ENCODE results near the gene CCNY. TPM values are rescaled to one million over a fixed set of nuclear protein-coding genes. Genes with fewer than 3 reads are reported as not detected.
"Not testable (repeated sequence)": the region's sequence is repeated elsewhere in the genome, so short reads cannot be mapped to it uniquely, and the experiment has no call there.

The CCNY gene
- total RNA-seq, 1 experiment from 2014 or later = 53.3 TPM

DNA sequence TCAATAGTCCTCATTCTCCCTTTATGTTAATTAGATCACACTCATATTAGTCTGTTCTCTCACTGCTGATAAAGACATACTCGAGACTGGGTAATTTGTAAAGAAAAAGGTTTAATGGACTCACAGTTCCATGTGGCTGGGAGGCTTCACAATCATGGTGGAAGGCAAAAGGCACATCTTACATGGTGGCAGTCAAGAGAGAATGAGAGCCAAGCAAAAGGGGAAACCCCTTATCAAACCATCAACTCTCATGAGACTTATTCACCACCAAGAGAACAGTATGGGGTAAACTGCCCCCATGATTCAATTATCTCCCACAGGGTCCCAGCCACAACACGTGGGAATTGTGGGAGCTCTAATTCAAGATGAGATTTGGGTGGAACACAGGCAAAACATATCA is 22.2 kb upstream of the CCNY start:
- ATAC-seq; H3K27ac Mint-ChIP-seq; H3K4me1 Mint-ChIP-seq; H3K4me3 Mint-ChIP-seq; H3K27me3 Mint-ChIP-seq (ENCODE audit: low read depth); DNase-seq (ENCODE audit: low spot score): not testable (repeated sequence)
- Mint-ChIP-seq H3K9me3 (peaks cover 15% of the 10 kb centered on the region), H3K36me3 (peaks cover 15% of the 10 kb centered on the region)
- POLR2A ChIA-PET = interaction anchor here (0.7 kb wide), 1 partner anchor 75 kb away, joined by 5 read pairs; no protein-coding TSS in a partner anchor
- CTCF ChIA-PET = interaction anchor here (1.4 kb wide), 1 partner anchor 118 kb away, joined by 5 read pairs; no protein-coding TSS in a partner anchor

DNA sequence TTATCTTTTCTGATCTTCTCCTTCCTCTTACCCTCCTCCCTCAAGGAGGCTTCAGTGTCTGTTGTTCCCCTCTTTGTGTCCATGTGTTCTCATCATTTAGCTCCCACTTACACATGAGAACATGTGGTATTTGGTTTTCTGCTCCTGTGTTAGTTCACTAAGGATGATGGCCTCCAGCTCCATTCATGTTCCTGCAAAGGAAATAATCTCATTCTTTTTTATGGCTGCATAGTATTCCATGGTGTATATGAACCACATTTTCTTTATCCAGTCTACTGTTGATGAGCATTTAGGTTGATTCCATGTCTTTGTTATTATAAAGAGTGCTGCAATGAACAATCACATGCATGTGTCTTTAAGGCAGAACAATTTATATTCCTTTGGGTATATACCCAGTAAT is 21.1 kb upstream of the CCNY start:
- CTCF ChIA-PET; H3K27me3 Mint-ChIP-seq (ENCODE audit: low read depth); ATAC-seq; H3K4me1 Mint-ChIP-seq; DNase-seq (ENCODE audit: low spot score); H3K27ac Mint-ChIP-seq; POLR2A ChIA-PET; H3K4me3 Mint-ChIP-seq: not testable (repeated sequence)
- Mint-ChIP-seq H3K9me3 (peaks cover 15% of the 10 kb centered on the region), H3K36me3 (peaks cover 15% of the 10 kb centered on the region)

DNA sequence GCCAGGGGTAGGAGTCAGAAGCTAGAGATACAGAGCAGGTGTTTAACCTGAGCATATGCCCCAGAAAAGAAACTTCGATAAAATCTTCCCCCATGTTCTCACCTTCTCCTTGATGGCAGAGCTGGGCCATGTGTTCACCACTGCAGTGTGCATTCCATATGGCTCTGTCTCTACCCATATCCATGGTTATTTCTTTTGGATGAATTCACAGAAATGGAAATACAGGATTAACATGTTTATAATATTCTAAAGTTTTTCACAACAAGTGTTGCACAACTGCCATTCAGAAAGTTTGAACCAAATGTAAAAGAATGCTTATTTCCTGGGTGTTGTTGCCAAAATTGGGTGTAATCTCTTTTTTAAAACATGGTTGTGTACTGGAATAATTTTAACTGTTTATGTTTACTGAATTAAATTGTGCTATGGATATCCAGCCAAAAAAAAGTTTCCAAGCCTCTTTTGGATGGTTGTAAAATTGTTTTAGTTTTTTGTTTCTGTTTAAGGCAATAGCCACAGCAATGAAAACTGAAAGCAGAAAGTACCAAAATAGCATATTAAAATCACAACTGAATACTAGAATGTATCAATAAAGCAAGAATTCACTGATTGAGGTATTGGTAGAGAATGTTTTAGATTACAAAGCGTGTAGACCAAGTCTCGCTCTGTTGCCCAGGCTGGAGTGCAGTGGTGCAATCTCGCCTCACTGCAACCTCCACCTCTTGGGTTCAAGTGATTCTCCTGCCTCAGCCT is 19.9 kb upstream of the CCNY start:
- CTCF ChIA-PET = no interaction called here
- Mint-ChIP-seq H3K9me3 (peaks cover 15% of the 10 kb centered on the region), H3K4me1 (no peaks in the 10 kb centered on the region), H3K27me3 (ENCODE audit: low read depth) (no peaks in the 10 kb centered on the region), H3K4me3 (no peak overlapping the region), H3K27ac (no peak overlapping the region), H3K36me3 (peaks cover 15% of the 10 kb centered on the region)
- ATAC-seq = no peak
- POLR2A ChIA-PET = no interaction called here
- no peak for DNase-seq (ENCODE audit: low spot score)
- TF ChIP-seq MXD4 (CRISPR knock-in tag; IDR thresholded peaks at IDR 0.05; ENCODE audit: borderline replicate concordance) = no peak
- no peak for TF ChIP-seq MYBL2 (CRISPR knock-in tag; IDR thresholded peaks at IDR 0.05)
- no peak for TF ChIP-seq RORB (CRISPR knock-in tag; IDR thresholded peaks at IDR 0.05)

DNA sequence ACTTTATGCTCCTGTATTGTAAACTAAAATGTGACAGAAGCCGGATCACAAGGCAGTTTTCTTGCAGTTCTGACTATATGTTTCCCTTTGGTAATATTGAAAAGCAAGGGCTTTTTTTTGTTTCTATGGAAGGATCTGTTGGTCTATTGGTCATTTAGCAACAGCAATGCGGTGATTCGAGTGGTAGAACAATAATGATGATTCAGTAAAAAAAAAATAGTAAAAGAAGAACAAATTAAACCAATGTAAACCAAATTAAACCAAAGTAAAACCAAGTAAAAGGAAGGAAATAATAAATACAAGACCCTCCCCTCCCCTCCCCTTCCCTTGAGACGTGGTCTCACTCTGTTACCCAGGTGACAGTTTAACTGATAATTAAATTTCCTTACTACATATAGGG is 17.8 kb upstream of the CCNY start:
- POLR2A ChIA-PET = no interaction called here
- CTCF ChIA-PET = no interaction called here

GRCh38 chr10:35320341-35320740 is 16.0 kb upstream of the CCNY start:
- ChIA-PET POLR2A (no interaction called here), CTCF (no interaction called here)
- no peak overlapping the region for H3K27ac Mint-ChIP-seq
- H3K4me3 Mint-ChIP-seq = no peak overlapping the region
- H3K9me3 Mint-ChIP-seq = peaks cover 10% of the 10 kb centered on the region
- no peak for ATAC-seq
- H3K27me3 Mint-ChIP-seq (ENCODE audit: low read depth) = no peaks in the 10 kb centered on the region
- peaks cover 3% of the 10 kb centered on the region for H3K4me1 Mint-ChIP-seq
- no peak for DNase-seq (ENCODE audit: low spot score)
- H3K36me3 Mint-ChIP-seq = peaks cover 20% of the 10 kb centered on the region
- TF ChIP-seq FOXP4 (CRISPR knock-in tag; IDR thresholded peaks at IDR 0.05) (no peak), SOX15 (CRISPR knock-in tag; IDR thresholded peaks at IDR 0.05) (no peak), USF2 (CRISPR knock-in tag; IDR thresholded peaks at IDR 0.05) (no peak), MXD4 (CRISPR knock-in tag; IDR thresholded peaks at IDR 0.05; ENCODE audit: borderline replicate concordance) (no peak), NR3C1 (CRISPR knock-in tag; conservative IDR thresholded peaks at IDR 0.05; ENCODE audit: low read depth) (no peak), CBFB (CRISPR knock-in tag; IDR thresholded peaks at IDR 0.05; ENCODE audit: low read depth) (no peak), TCF7 (CRISPR knock-in tag; IDR thresholded peaks at IDR 0.05; ENCODE audit: low read depth) (no peak), ATF2 (CRISPR knock-in tag; IDR thresholded peaks at IDR 0.05; ENCODE audit: borderline replicate concordance, low read depth) (no peak), USF1 (CRISPR knock-in tag; IDR thresholded peaks at IDR 0.05) (no peak), CREM (CRISPR knock-in tag; IDR thresholded peaks at IDR 0.05) (no peak)

More for the DNA sequence above, 17.8 kb upstream of the CCNY start:
- no peak for TF ChIP-seq SMAD3 (CRISPR knock-in tag; IDR thresholded peaks at IDR 0.05; ENCODE audit: borderline replicate concordance)
- no peak for TF ChIP-seq PRRX2 (CRISPR knock-in tag; IDR thresholded peaks at IDR 0.05)
- TF ChIP-seq, protein P1, sequence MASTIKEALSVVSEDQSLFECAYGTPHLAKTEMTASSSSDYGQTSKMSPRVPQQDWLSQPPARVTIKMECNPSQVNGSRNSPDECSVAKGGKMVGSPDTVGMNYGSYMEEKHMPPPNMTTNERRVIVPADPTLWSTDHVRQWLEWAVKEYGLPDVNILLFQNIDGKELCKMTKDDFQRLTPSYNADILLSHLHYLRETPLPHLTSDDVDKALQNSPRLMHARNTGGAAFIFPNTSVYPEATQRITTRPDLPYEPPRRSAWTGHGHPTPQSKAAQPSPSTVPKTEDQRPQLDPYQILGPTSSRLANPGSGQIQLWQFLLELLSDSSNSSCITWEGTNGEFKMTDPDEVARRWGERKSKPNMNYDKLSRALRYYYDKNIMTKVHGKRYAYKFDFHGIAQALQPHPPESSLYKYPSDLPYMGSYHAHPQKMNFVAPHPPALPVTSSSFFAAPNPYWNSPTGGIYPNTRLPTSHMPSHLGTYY (CRISPR knock-in tag; IDR thresholded peaks at IDR 0.05) = no peak
- TF ChIP-seq ZNF671 (CRISPR knock-in tag; IDR thresholded peaks at IDR 0.05) = no peak
- no peak for TF ChIP-seq ESRRA (CRISPR knock-in tag; IDR thresholded peaks at IDR 0.05; ENCODE audit: borderline replicate concordance)
- no peak for TF ChIP-seq NFATC4 (CRISPR knock-in tag; IDR thresholded peaks at IDR 0.05)
- TF ChIP-seq NR1H2 (CRISPR knock-in tag; IDR thresholded peaks at IDR 0.05) = no peak
- TF ChIP-seq FOXP1 (CRISPR knock-in tag; IDR thresholded peaks at IDR 0.05; ENCODE audit: borderline replicate concordance) = no peak
- TF ChIP-seq ZNF416 (CRISPR knock-in tag; IDR thresholded peaks at IDR 0.05) = no peak
- no peak for TF ChIP-seq GTF2I (CRISPR knock-in tag; conservative IDR thresholded peaks at IDR 0.05)
- TF ChIP-seq ZNF317 (CRISPR knock-in tag; IDR thresholded peaks at IDR 0.05; ENCODE audit: borderline replicate concordance, low read depth) = no peak
- TF ChIP-seq ZNF423 (CRISPR knock-in tag; IDR thresholded peaks at IDR 0.05) = no peak
- no peak for TF ChIP-seq MXD4 (CRISPR knock-in tag; IDR thresholded peaks at IDR 0.05; ENCODE audit: borderline replicate concordance)
- TF ChIP-seq NFYB (CRISPR knock-in tag; conservative IDR thresholded peaks at IDR 0.05; ENCODE audit: low read depth) = no peak
- no peak for TF ChIP-seq RELA (CRISPR knock-in tag; IDR thresholded peaks at IDR 0.05; ENCODE audit: borderline replicate concordance)
- Mint-ChIP-seq H3K27ac (no peak overlapping the region), H3K4me1 (no peaks in the 10 kb centered on the region), H3K27me3 (ENCODE audit: low read depth) (no peaks in the 10 kb centered on the region), H3K36me3 (peaks cover 26% of the 10 kb centered on the region), H3K4me3 (no peak overlapping the region), H3K9me3 (peaks cover 20% of the 10 kb centered on the region)
- DNase-seq (ENCODE audit: low spot score) (no peak), ATAC-seq (no peak)

Measured in WTC11 (cell line).